Vagina (tissue), 2 donors: ENCODE data around the gene CCNJ.

Source experiments
- POLR2A ChIP-seq, 2 donors: fragments of 450-650 bp; IDR thresholded peaks; one replicate each; pipeline ENCODE4 v1.6.1; 2017; ENCODE audit warnings: antibody characterized with exemption in 2 of 2, mild to moderate bottlenecking in 2 of 2, moderate library complexity in 2 of 2
- POLR2AphosphoS5 ChIP-seq, 2 donors: sonication (generic); formaldehyde crosslinking; IDR thresholded peaks; one replicate each; pipeline ENCODE4 v1.9.0; 2017; ENCODE audit warnings: antibody characterized with exemption in 2 of 2, mild to moderate bottlenecking in 2 of 2, low read depth in 1 of 2; ENCODE audit not compliant: insufficient read depth in 1 of 2
- TF ChIP-seq, protein P1 (sequence below), 3 experiments: fragments of 450-650 bp in 2 of 3; fragments of 200-600 bp in 1 of 3; sonication (generic) in 1 of 3; IDR thresholded peaks; one replicate each; pipeline ENCODE4 v1.5.1; 2017 to 2019; ENCODE audit warnings: antibody characterized with exemption in 3 of 3, mild to moderate bottlenecking in 2 of 3, moderate library complexity in 2 of 3

GRCh38 chr10:96089670-96090462 lies 46.5 kb downstream of the CCNJ start:
- TF ChIP-seq POLR2A (IDR thresholded peaks at IDR 0.05) (no peak), POLR2AphosphoS5 (IDR thresholded peaks at IDR 0.05; ENCODE audit: insufficient read depth in 1 of 2, low read depth in 1 of 2) (peak; percentile 81)
- TF ChIP-seq, protein P1, sequence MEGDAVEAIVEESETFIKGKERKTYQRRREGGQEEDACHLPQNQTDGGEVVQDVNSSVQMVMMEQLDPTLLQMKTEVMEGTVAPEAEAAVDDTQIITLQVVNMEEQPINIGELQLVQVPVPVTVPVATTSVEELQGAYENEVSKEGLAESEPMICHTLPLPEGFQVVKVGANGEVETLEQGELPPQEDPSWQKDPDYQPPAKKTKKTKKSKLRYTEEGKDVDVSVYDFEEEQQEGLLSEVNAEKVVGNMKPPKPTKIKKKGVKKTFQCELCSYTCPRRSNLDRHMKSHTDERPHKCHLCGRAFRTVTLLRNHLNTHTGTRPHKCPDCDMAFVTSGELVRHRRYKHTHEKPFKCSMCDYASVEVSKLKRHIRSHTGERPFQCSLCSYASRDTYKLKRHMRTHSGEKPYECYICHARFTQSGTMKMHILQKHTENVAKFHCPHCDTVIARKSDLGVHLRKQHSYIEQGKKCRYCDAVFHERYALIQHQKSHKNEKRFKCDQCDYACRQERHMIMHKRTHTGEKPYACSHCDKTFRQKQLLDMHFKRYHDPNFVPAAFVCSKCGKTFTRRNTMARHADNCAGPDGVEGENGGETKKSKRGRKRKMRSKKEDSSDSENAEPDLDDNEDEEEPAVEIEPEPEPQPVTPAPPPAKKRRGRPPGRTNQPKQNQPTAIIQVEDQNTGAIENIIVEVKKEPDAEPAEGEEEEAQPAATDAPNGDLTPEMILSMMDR (IDR thresholded peaks at IDR 0.05) = no peak
